ENCODE measurements around the gene PLEKHA6. TPM values are rescaled to one million over a fixed set of nuclear protein-coding genes. Genes with fewer than 3 reads are reported as not detected.

Gene PLEKHA6
- total and polyA plus RNA-seq, 7 experiments from 2014 or later: 0.05 to 1.9 (median 0.46) TPM; not detected in 1

GRCh38 chr1:204258213-204259115, 101.3 kb downstream of the PLEKHA6 start:
- no peak overlapping the region for H3K4me3 ChIP-seq (ENCODE audit: low read length)
- CTCF ChIA-PET: interaction anchor here (0.8 to 3.5 kb wide), 3 partner anchors 9 to 104 kb away, joined by 3 to 15 read pairs (median 3); no protein-coding TSS in a partner anchor
- no peaks in the 10 kb centered on the region for H3K9me3 ChIP-seq (ENCODE audit: control insufficient read depth in 2 of 3, low read length in 3 of 3)
- Mint-ChIP-seq H3K4me3 (no peak overlapping the region), H3K4me1 (peaks cover 0 to 4% (median 0%) of the 10 kb centered on the region in 7 donors), H3K27me3 (peaks cover 0 to 6% (median 0%) of the 10 kb centered on the region in 5 donors), H3K9me3 (no peaks in the 10 kb centered on the region), H3K36me3 (no peaks in the 10 kb centered on the region), H3K27ac (no peak overlapping the region)
- no peaks in the 10 kb centered on the region for H3K36me3 ChIP-seq (ENCODE audit: control insufficient read depth in 2 of 3, insufficient read depth in 3 of 3, low read length in 3 of 3)
- intact Hi-C loops (cut with micrococcal nuclease): loop anchor here (1.0 kb wide), 1 partner anchor 105 kb away; no protein-coding TSS in a partner anchor
- H3K4me1 ChIP-seq (ENCODE audit: control insufficient read depth in 2 of 2, insufficient read depth in 2 of 2, low read length in 2 of 2): no peaks in the 10 kb centered on the region
- H3K27me3 ChIP-seq (ENCODE audit: control insufficient read depth in 2 of 2, insufficient read depth in 2 of 2, low read length in 2 of 2): no peaks in the 10 kb centered on the region
- ATAC-seq: no peak
- no peak overlapping the region for H3K27ac ChIP-seq (ENCODE audit: low read depth, low read length)
- POLR2A ChIA-PET: interaction anchor here (0.9 kb wide), 1 partner anchor 69 kb away, joined by 3 read pairs; no protein-coding TSS in a partner anchor
- peak in 4 of 9 donors; percentile 3 to 47 (median 13) for DNase-seq

GRCh38 chr1:204257446-204257845, 102.3 kb downstream of the PLEKHA6 start:
- intact Hi-C loops (cut with micrococcal nuclease): no loop called here
- Histone ChIP-seq H3K9me3 (ENCODE audit: control insufficient read depth in 2 of 3, low read length in 3 of 3) (no peaks in the 10 kb centered on the region), H3K27me3 (ENCODE audit: control insufficient read depth in 2 of 2, insufficient read depth in 2 of 2, low read length in 2 of 2) (no peaks in the 10 kb centered on the region), H3K27ac (ENCODE audit: low read depth, low read length) (no peak overlapping the region), H3K4me3 (ENCODE audit: low read length) (no peak overlapping the region), H3K4me1 (ENCODE audit: control insufficient read depth in 2 of 2, insufficient read depth in 2 of 2, low read length in 2 of 2) (no peaks in the 10 kb centered on the region), H3K36me3 (ENCODE audit: control insufficient read depth in 2 of 3, insufficient read depth in 3 of 3, low read length in 3 of 3) (no peaks in the 10 kb centered on the region)
- H3K27ac Mint-ChIP-seq: no peak overlapping the region
- ChIA-PET POLR2A (no interaction called here), CTCF (interaction anchor here (3.5 kb wide), 1 partner anchor 105 kb away, joined by 15 read pairs; no protein-coding TSS in a partner anchor)
- no peaks in the 10 kb centered on the region for H3K9me3 Mint-ChIP-seq
- no peaks in the 10 kb centered on the region for H3K36me3 Mint-ChIP-seq
- H3K4me3 Mint-ChIP-seq: no peak overlapping the region
- DNase-seq: no peak
- no peak for ATAC-seq
- peaks cover 0 to 4% (median 0%) of the 10 kb centered on the region in 7 donors for H3K4me1 Mint-ChIP-seq
- peaks cover 0 to 6% (median 0%) of the 10 kb centered on the region in 5 donors for H3K27me3 Mint-ChIP-seq

- no peak overlapping the region for H3K4me3 ChIP-seq (ENCODE audit: low read length)
- no peak for DNase-seq
- no peaks in the 10 kb centered on the region for H3K4me1 ChIP-seq (ENCODE audit: control insufficient read depth in 2 of 2, insufficient read depth in 2 of 2, low read length in 2 of 2)
- H3K27ac Mint-ChIP-seq: peak overlapping the region in 1 of 9 donors; percentile 62
- peaks cover 0 to 6% (median 0%) of the 10 kb centered on the region in 5 donors for H3K27me3 Mint-ChIP-seq
- no peak overlapping the region for H3K4me3 Mint-ChIP-seq
- peaks cover 0 to 4% (median 0%) of the 10 kb centered on the region in 7 donors for H3K4me1 Mint-ChIP-seq
- H3K9me3 Mint-ChIP-seq: no peaks in the 10 kb centered on the region
- intact Hi-C loops (cut with micrococcal nuclease): no loop called here
- H3K27ac ChIP-seq (ENCODE audit: low read depth, low read length): no peak overlapping the region
- ChIA-PET CTCF (no interaction called here), POLR2A (interaction anchor here (0.6 kb wide), 1 partner anchor 392 kb away, joined by 6 read pairs; no protein-coding TSS in a partner anchor)
- no peak for ATAC-seq
- H3K9me3 ChIP-seq (ENCODE audit: control insufficient read depth in 2 of 3, low read length in 3 of 3): no peaks in the 10 kb centered on the region
- H3K36me3 Mint-ChIP-seq: no peaks in the 10 kb centered on the region
- no peaks in the 10 kb centered on the region for H3K27me3 ChIP-seq (ENCODE audit: control insufficient read depth in 2 of 2, insufficient read depth in 2 of 2, low read length in 2 of 2)
- no peaks in the 10 kb centered on the region for H3K36me3 ChIP-seq (ENCODE audit: control insufficient read depth in 2 of 3, insufficient read depth in 3 of 3, low read length in 3 of 3)
Measured at GRCh38 chr1:204256531-204256930, 103.2 kb downstream of the PLEKHA6 start.

- Histone ChIP-seq H3K27ac (ENCODE audit: low read depth, low read length) (no peak overlapping the region), H3K4me3 (ENCODE audit: low read length) (no peak overlapping the region), H3K27me3 (ENCODE audit: control insufficient read depth in 2 of 2, insufficient read depth in 2 of 2, low read length in 2 of 2) (no peaks in the 10 kb centered on the region), H3K4me1 (ENCODE audit: control insufficient read depth in 2 of 2, insufficient read depth in 2 of 2, low read length in 2 of 2) (no peaks in the 10 kb centered on the region), H3K9me3 (ENCODE audit: control insufficient read depth in 2 of 3, low read length in 3 of 3) (no peaks in the 10 kb centered on the region), H3K36me3 (ENCODE audit: control insufficient read depth in 2 of 3, insufficient read depth in 3 of 3, low read length in 3 of 3) (no peaks in the 10 kb centered on the region)
- ChIA-PET POLR2A (no interaction called here), CTCF (no interaction called here)
- Mint-ChIP-seq H3K27ac (peak overlapping the region in 1 of 9 donors; percentile 62), H3K4me3 (no peak overlapping the region), H3K36me3 (no peaks in the 10 kb centered on the region), H3K9me3 (no peaks in the 10 kb centered on the region), H3K4me1 (peaks cover 0 to 4% (median 0%) of the 10 kb centered on the region in 7 donors), H3K27me3 (peaks cover 0 to 6% (median 0%) of the 10 kb centered on the region in 5 donors)
- intact Hi-C loops (cut with micrococcal nuclease): no loop called here
- DNase-seq (no peak), ATAC-seq (no peak)
Measured at GRCh38 chr1:204255966-204256365, 103.8 kb downstream of the PLEKHA6 start.

- H3K36me3 Mint-ChIP-seq: no peaks in the 10 kb centered on the region
- no peak overlapping the region for H3K27ac Mint-ChIP-seq
Measured at GRCh38 chr1:204255225-204255624, 104.5 kb downstream of the PLEKHA6 start.

GRCh38 chr1:204254031-204254661, 105.6 kb downstream of the PLEKHA6 start:
- Histone ChIP-seq H3K36me3 (ENCODE audit: control insufficient read depth in 2 of 3, insufficient read depth in 3 of 3, low read length in 3 of 3) (no peaks in the 10 kb centered on the region), H3K27ac (ENCODE audit: low read depth, low read length) (no peak overlapping the region), H3K4me3 (ENCODE audit: low read length) (no peak overlapping the region), H3K4me1 (ENCODE audit: control insufficient read depth in 2 of 2, insufficient read depth in 2 of 2, low read length in 2 of 2) (no peaks in the 10 kb centered on the region), H3K27me3 (ENCODE audit: control insufficient read depth in 2 of 2, insufficient read depth in 2 of 2, low read length in 2 of 2) (no peaks in the 10 kb centered on the region), H3K9me3 (ENCODE audit: control insufficient read depth in 2 of 3, low read length in 3 of 3) (no peaks in the 10 kb centered on the region)
- H3K4me1 Mint-ChIP-seq: peaks cover 0 to 4% (median 0%) of the 10 kb centered on the region in 7 donors
- ChIA-PET CTCF (interaction anchor here (0.5 to 2.4 kb wide), 2 partner anchors 109 to 153 kb away, joined by 3 to 7 read pairs; no protein-coding TSS in a partner anchor), POLR2A (no interaction called here)
- no peak overlapping the region for H3K27ac Mint-ChIP-seq
- DNase-seq: no peak
- peak; percentile 62 for ATAC-seq
- H3K36me3 Mint-ChIP-seq: no peaks in the 10 kb centered on the region
- peaks cover 0 to 14% (median 0%) of the 10 kb centered on the region in 5 donors for H3K27me3 Mint-ChIP-seq
- no peaks in the 10 kb centered on the region for H3K9me3 Mint-ChIP-seq
- intact Hi-C loops (cut with micrococcal nuclease): no loop called here
- no peak overlapping the region for H3K4me3 Mint-ChIP-seq

More at GRCh38 chr1:204255225-204255624, 104.5 kb downstream of the PLEKHA6 start:
- ATAC-seq (no peak), DNase-seq (no peak)
- H3K27ac ChIP-seq (ENCODE audit: low read depth, low read length): no peak overlapping the region
- Mint-ChIP-seq H3K9me3 (no peaks in the 10 kb centered on the region), H3K4me3 (no peak overlapping the region), H3K4me1 (peaks cover 0 to 4% (median 0%) of the 10 kb centered on the region in 7 donors), H3K27me3 (peaks cover 0 to 7% (median 0%) of the 10 kb centered on the region in 5 donors)
- CTCF ChIA-PET: interaction anchor here (2.4 kb wide), 1 partner anchor 108 kb away, joined by 7 read pairs; no protein-coding TSS in a partner anchor
- no peaks in the 10 kb centered on the region for H3K36me3 ChIP-seq (ENCODE audit: control insufficient read depth in 2 of 3, insufficient read depth in 3 of 3, low read length in 3 of 3)
- intact Hi-C loops (cut with micrococcal nuclease): no loop called here
- POLR2A ChIA-PET: no interaction called here
- no peaks in the 10 kb centered on the region for H3K9me3 ChIP-seq (ENCODE audit: control insufficient read depth in 2 of 3, low read length in 3 of 3)
- H3K4me3 ChIP-seq (ENCODE audit: low read length): no peak overlapping the region
- H3K27me3 ChIP-seq (ENCODE audit: control insufficient read depth in 2 of 2, insufficient read depth in 2 of 2, low read length in 2 of 2): no peaks in the 10 kb centered on the region
- H3K4me1 ChIP-seq (ENCODE audit: control insufficient read depth in 2 of 2, insufficient read depth in 2 of 2, low read length in 2 of 2): no peaks in the 10 kb centered on the region
